Measurements from ENCODE around the gene TMEM239. TPM values are rescaled to one million over a fixed set of nuclear protein-coding genes. Genes with fewer than 3 reads are reported as not detected.

TMEM239 gene
- total RNA-seq, 1 donor from 2014 or later: not detected

GRCh38 chr20:2793471-2793870 lies 22.7 kb upstream of the TMEM239 start:
- H3K4me1 Mint-ChIP-seq (ENCODE audit: low read depth): no peaks in the 10 kb centered on the region
- TF ChIP-seq CTCF (IDR thresholded peaks at IDR 0.05): no peak
- H3K4me3 Mint-ChIP-seq (ENCODE audit: unreplicated experiment): no peak overlapping the region
- H3K9me3 Mint-ChIP-seq (ENCODE audit: low read depth): peaks cover 3% of the 10 kb centered on the region
- DNase-seq (ENCODE audit: low spot score): peak; percentile 65
- H3K27me3 Mint-ChIP-seq (ENCODE audit: low read depth): peaks cover 48% of the 10 kb centered on the region
- H3K27ac Mint-ChIP-seq (ENCODE audit: unreplicated experiment): no peak overlapping the region
- peaks cover 2% of the 10 kb centered on the region for H3K36me3 Mint-ChIP-seq (ENCODE audit: low read depth)

- peaks cover 42% of the 10 kb centered on the region for H3K27me3 Mint-ChIP-seq (ENCODE audit: low read depth)
- H3K9me3 Mint-ChIP-seq (ENCODE audit: low read depth): peaks cover 3% of the 10 kb centered on the region
- no peak overlapping the region for H3K4me3 Mint-ChIP-seq (ENCODE audit: unreplicated experiment)
- no peaks in the 10 kb centered on the region for H3K4me1 Mint-ChIP-seq (ENCODE audit: low read depth)
- DNase-seq (ENCODE audit: low spot score): peak; percentile 75
- H3K36me3 Mint-ChIP-seq (ENCODE audit: low read depth): peaks cover 2% of the 10 kb centered on the region
- no peak for TF ChIP-seq CTCF (IDR thresholded peaks at IDR 0.05)
- H3K27ac Mint-ChIP-seq (ENCODE audit: unreplicated experiment): no peak overlapping the region
These were observed 21.9 kb upstream of the TMEM239 start for GRCh38 chr20:2794202-2794748.

- Mint-ChIP-seq H3K4me1 (ENCODE audit: low read depth) (peaks cover 5% of the 10 kb centered on the region), H3K27ac (ENCODE audit: unreplicated experiment) (no peak overlapping the region), H3K4me3 (ENCODE audit: unreplicated experiment) (no peak overlapping the region), H3K9me3 (ENCODE audit: low read depth) (peaks cover 3% of the 10 kb centered on the region), H3K27me3 (ENCODE audit: low read depth) (peaks cover 41% of the 10 kb centered on the region), H3K36me3 (ENCODE audit: low read depth) (peaks cover 3% of the 10 kb centered on the region)
- TF ChIP-seq CTCF (IDR thresholded peaks at IDR 0.05): no peak
- no peak for DNase-seq (ENCODE audit: low spot score)
These were observed 21.2 kb upstream of the TMEM239 start for GRCh38 chr20:2794866-2795447.

- DNase-seq (ENCODE audit: low spot score): peak; percentile 86
- no peak overlapping the region for H3K4me3 Mint-ChIP-seq (ENCODE audit: unreplicated experiment)
- H3K27ac Mint-ChIP-seq (ENCODE audit: unreplicated experiment): no peak overlapping the region
- TF ChIP-seq CTCF (IDR thresholded peaks at IDR 0.05): no peak
- peaks cover 7% of the 10 kb centered on the region for H3K4me1 Mint-ChIP-seq (ENCODE audit: low read depth)
- H3K36me3 Mint-ChIP-seq (ENCODE audit: low read depth): peaks cover 3% of the 10 kb centered on the region
- H3K27me3 Mint-ChIP-seq (ENCODE audit: low read depth): peaks cover 38% of the 10 kb centered on the region
- H3K9me3 Mint-ChIP-seq (ENCODE audit: low read depth): peaks cover under 1% of the 10 kb centered on the region
These were observed 20.7 kb upstream of the TMEM239 start for GRCh38 chr20:2795451-2795850.

DNA sequence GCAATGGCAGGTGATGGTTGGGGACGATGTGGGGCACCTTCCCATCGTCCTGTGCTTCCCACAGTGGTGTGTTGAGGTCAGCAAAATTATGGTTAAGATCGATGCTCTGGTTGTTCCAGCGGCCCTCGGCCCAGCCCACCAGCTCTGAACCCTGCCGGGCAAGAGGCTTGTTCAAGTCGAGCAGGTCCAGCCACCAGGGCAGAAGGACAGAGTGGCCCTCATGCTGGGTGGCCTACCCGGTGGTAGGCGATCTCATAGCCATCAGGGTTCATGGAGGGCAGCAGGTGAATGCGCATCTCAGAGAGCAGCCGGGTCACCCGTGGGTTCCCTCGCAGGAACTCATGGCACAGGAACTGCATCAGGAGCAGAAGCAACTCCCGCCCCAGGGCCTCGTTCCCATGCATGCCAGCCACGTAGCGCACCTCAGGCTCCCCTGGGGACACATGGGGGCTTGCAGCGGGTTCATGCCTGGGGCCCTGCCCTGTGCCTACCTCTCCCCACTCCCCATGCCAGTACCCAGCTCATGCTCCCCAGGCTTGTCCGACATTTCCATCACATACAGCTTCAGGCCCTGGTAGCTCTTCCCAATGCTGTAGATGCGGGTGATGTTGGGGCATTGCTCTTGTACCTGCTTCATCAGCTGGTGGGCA lies 20.0 kb upstream of the TMEM239 start:
- H3K27me3 Mint-ChIP-seq (ENCODE audit: low read depth): peaks cover 39% of the 10 kb centered on the region
- DNase-seq (ENCODE audit: low spot score): no peak

More for the DNA sequence above, 20.0 kb upstream of the TMEM239 start:
- Mint-ChIP-seq H3K4me3 (ENCODE audit: unreplicated experiment) (no peak overlapping the region), H3K36me3 (ENCODE audit: low read depth) (peaks cover 3% of the 10 kb centered on the region), H3K9me3 (ENCODE audit: low read depth) (no peaks in the 10 kb centered on the region), H3K4me1 (ENCODE audit: low read depth) (peaks cover 13% of the 10 kb centered on the region), H3K27ac (ENCODE audit: unreplicated experiment) (no peak overlapping the region)
- no peak for TF ChIP-seq CTCF (IDR thresholded peaks at IDR 0.05)
